Stimulated activated CD4-positive, alpha-beta T cell treated with anti-CD3 and anti-CD28 coated beads, Interleukin-2, amount 100 ng/mL, for 4 hours (primary cell): Measurements from ENCODE around the gene CAPZA3.
"Not testable (repeated sequence)": the region's sequence is repeated elsewhere in the genome, so short reads cannot be mapped to it uniquely, and the experiment has no call there.

ENCODE experiments used
- DNase-seq: peaks from one replicate; pipeline ENCODE4 v3.0.0-alpha.2; 2020; ENCODE audit warnings: low read depth

Gene CAPZA3, protein sequence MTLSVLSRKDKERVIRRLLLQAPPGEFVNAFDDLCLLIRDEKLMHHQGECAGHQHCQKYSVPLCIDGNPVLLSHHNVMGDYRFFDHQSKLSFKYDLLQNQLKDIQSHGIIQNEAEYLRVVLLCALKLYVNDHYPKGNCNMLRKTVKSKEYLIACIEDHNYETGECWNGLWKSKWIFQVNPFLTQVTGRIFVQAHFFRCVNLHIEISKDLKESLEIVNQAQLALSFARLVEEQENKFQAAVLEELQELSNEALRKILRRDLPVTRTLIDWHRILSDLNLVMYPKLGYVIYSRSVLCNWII

DNA sequence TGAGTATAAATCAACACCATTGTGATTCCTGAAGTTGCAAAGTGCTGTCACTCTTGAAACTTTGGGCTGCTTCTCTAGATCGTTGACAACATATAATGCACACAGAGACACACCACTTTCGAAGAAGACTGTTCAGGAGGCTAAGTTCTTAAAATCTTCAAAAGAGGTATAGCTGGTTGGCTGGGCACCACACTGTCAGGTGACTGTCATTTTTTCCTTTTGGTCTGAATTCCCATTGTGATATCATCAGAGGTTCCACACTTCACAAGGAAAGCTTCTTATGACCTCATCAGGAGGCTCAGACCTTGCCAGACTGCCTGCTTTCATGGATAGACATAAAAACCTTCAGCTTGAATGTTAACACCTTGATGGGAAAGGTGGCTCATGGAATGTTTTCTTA, at the start of gene CAPZA3, which contains the start of gene PLCZ1:
Gene CAPZA3, plus strand, starts transcription at position 301 of the 400 bp plus-strand sequence. CDS start 150 bp downstream, outside the sequence.
Gene PLCZ1, minus strand, starts transcription at position 194 of the 400 bp plus-strand sequence. CDS start 641 bp downstream, outside the sequence.
- no peak for DNase-seq

DNA sequence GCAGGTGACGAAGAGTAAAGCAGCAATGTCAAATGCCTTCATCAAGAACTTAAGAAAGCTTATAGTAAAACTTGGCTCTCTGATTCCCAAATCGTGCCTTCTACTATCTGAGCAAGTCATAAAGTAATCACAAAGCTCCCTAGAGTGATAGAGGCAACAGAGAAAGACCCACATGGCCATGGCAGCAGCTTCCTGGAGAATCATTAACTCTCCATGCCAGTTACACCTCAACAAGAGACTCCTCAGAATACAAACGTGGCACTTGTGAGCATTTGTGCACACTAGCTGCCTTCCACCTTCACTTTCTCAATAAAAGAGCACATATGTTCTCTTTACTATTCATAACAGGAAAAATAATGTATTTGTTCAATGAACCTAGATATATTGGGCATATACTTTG, 48.1 kb upstream of the CAPZA3 start:
- no peak for DNase-seq

DNA sequence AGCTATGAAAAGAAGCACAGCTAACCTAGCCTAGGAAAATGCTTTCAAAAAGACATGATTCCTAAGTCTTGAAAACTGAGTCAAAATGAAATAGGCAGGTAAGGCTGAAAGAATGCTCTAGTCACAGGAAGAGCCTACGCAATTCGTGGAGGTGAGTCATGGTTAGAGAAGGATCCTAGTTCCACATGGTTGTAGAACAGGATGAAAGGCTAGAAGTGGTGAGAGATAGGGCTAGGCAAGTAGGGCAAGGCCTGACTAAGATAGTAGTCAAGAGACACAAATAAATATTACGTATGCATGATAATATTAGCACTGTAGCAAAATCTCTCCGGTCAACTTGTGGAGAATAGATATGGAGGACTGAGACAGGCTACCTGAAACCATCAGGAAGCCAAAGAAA, 47.3 kb upstream of the CAPZA3 start:
- DNase-seq: no peak

DNA sequence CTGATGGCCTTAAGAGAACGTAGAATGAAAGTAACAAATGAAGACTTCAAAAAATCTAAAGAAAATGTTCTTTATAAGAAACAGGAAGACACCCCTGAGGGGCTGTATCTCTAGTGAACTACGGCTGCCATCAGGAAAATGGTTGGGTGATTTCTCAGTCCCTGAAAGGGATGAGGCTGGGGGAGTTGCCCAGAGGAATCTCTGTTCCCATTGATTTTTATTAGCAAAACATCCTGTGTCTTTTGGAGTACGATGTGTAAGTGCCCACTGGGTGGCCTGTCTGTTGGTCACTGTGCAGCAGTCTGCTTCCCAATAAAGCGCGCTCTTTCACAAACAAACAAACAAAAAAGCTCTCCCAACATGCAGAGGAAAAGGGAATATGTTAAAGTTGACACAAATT, 43.9 kb upstream of the CAPZA3 start:
- DNase-seq: not testable (repeated sequence)

DNA sequence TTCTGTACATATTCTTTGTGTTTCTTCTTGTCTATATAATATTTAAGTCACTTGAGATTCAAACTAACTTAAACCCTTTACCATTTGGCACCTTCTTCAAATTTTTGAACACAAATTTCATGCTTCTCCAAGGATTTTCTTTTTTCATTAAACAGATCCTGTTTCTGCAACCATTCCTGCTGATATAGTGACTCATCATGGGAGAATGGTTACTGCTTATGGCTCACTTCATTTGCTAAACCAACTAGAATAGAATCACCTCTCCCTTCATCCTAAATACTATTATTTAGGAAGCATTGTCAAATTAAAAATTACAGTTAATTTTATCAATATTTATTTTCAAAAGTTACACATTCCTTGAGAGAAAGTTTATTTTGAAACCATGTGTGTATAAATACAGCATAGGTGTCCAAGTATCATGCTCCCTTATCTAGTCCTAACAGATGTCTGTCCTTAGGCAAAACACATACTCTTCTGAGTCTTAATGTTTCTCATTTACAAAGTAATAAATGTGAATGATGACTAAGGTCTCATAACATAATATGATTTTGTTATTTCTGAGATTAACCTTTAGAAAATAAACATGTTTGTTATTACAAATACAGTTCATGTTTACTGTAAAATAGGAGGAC, 40.8 kb upstream of the CAPZA3 start:
- no peak for DNase-seq

DNA sequence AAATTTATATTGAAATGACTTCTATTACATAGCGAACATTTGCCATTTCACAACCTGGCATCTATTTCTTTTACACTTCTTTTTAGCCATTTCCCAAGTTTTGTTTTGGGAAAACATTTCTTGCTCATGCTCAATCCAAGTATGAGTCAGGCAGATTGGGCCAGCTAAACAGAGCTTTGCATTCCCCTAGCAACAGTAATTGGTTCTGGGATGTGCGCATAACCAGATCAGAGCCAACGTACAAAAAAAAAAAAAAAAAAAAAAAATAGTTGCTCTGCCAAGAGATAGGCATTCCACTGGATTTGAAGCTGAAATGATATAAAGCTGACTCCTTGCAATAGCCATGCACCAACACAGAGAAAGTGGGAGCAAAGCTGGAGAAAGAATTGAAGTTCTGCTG, 37.6 kb upstream of the CAPZA3 start:
- no peak for DNase-seq

DNA sequence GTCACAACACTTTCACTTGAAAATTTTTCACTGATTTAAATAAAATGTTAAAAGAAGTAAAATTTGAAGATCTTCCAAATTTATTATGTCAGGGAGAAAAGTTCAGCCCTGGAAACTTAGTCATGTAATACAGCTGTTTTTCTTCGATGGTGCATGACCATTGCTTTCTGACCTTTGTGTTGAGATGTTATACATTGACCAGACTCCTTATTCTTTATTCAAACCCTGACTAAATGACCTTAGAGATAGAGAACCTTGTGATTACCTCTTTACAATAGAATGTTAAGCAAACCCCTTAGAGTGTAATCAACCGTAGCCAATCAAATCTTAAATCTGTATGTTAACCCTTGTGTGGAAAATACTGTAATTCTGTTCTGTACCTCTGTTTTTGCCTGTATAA, 34.6 kb upstream of the CAPZA3 start:
- DNase-seq: no peak

DNA sequence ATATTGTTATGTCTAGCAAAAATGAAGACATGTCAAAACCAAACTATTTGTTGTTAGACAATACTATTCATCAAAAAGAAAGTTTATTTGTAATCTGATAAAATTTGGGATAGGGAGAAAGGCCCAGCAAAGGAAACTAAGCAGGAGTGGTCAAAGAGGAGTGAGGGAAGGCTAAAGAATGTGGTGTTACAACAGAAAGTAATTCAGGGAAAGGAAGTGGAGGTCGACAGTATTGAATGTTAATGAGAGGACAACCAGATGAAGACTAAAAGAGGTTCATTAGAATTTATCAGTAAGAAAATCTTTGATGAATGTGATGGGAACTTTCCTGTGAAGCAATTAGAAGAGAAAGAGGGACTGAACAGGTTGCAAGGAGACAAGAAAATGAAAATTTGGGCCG, 34.0 kb upstream of the CAPZA3 start:
- DNase-seq: no peak

DNA sequence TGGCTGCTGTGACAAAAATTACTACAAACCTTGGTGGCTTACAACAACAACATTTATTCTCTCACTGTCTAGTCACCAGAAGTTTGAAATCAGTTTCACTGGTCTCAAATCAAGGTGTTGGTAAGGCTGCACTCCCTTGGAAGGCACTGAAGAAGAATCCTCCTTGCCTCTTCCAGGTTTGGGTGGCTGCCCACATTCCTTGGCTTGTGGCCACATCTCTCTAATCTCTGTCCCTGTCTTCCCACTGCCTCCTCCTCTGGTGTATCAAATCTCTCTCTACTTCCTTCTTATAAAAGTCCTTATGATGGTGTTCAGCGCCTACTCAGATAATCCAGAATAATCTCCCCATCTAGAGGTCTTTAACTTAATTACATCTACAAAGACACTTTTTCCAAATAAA, 31.1 kb upstream of the CAPZA3 start:
- no peak for DNase-seq

DNA sequence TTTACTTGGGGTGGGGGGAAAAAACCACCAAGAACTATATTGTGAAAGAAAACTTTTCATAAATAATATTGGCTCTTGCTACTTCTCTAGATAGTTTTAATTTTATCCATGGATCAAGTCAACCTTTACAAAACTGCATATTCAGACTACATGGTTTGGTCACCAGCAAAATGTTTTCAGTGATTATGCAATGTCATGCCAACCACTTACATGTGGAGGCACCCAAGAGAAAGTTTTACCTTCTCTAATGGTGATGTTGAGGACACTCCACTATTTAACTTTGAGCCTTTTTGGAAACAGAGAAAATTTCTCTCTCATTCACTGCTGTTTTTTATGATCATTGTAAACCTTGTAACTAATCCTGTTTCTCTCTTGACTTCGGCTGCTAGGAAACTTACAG, 21.7 kb upstream of the CAPZA3 start:
- no peak for DNase-seq

DNA sequence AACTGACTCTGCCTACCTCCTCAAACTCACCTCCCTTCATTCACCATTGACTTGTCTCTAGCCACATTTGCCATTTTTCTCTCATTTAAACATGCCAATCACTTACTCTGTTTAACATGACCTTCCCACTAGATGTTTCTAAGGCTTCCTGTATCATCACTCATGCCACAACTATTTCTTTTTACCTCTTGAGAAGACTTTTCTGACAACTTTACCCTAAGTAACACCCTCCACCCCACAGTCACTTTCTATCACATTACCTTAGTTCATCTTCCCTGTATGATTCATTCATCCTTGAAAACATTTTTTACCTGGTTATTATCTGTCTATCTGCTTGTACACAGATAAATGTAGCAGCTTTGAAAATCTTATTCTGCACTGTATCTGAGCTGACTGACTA, 19.5 kb upstream of the CAPZA3 start:
- no peak for DNase-seq

DNA sequence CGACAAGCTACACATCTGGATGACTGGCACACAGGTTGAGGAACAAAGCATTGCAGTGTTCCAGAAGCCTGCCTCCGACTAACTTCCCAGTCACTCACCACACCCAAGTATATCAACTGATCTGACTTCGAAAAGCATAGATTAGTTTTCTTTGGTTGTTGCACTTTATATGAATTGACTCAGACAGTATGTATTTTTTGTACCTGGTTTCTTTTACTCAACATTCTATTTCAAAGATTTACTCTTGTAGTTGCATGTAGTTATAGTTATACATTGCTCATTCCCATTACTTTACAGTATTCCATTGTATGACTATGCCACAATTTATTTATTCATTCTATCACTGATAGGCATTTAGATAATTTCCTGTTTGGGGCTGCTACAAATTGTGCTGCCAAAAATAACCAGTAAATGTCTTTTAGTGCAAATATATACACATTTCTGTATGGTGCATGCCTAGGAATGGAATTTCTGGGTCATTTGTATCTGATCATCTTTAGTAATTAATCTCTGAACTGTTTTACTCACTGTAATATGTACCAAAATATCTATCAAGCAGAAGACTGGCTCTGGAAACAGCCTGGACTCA, 17.9 kb upstream of the CAPZA3 start:
- no peak for DNase-seq

DNA sequence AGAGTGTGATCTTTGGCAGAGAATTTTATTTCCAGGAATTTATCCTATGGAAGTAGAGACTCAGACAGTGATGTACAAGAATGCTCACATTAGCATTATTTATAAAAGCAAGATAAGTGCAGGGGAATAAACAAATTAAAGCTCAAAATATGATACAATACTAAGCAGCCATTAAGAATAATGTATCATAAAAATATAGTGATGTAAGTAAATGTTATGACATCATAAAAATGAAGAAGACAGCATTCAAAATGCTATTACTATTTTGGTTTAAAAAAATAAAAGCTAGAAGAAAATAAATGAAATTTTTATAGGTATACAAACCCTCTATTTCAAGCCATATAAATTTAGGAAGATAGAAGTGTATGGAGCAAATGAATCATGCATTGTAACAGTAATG, 17.2 kb upstream of the CAPZA3 start:
- no peak for DNase-seq

DNA sequence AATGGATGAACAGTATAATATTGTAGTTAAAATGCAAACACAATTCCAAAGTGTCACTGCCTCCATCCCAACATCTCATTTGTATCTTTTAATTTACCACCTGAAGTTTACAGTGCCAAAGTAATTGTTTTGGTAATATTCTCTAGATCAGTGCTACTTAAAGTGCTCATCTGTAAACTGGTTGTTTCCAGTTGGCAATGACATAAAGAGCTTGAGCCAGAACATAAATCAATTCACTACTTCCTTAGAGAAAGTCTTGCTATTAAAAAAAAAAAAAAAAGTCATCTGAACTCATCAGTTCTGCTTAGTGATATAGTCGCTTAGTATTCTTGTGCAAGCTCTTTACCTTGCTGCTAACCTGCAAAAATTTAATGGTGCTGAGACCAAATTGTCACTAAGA, 16.5 kb upstream of the CAPZA3 start:
- DNase-seq: no peak

DNA sequence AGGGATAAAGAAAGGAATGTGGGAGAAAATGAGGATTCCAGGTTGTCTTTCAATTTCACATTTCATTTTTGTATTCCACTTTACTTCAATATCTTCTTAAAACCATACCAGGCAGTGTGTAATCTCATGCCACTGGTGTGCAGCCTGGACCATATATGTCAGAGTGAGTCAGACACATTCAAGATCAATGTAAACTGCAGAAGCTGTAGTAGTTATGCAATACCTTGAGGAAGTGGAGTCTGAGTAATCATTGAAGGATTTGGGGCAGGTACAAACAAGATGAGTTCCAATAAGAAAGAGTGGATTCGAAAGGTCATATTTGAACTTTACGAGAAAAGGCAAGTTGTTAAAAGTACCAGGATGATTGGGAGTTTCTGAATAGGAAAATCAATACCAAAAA, 14.2 kb upstream of the CAPZA3 start:
- no peak for DNase-seq

DNA sequence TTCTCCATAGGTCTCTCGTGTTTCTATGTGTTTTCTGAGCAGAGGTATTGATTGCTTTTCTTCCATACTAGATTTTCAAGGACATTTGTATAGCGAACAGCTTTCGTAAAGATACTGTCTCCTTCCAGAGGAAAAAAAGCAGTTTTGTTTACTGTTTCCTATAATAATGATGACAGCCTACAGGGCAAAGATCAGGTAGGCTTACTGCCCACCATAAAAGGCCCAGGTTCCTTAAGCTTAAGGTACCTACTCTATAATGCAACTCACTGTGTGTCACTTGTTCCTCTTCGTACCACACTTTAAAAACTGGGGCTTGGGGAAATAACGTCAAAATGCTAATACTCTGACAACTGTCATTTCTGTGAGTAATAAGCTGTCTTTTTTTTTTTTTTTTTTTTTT, 6.8 kb upstream of the CAPZA3 start:
- DNase-seq: no peak

DNA sequence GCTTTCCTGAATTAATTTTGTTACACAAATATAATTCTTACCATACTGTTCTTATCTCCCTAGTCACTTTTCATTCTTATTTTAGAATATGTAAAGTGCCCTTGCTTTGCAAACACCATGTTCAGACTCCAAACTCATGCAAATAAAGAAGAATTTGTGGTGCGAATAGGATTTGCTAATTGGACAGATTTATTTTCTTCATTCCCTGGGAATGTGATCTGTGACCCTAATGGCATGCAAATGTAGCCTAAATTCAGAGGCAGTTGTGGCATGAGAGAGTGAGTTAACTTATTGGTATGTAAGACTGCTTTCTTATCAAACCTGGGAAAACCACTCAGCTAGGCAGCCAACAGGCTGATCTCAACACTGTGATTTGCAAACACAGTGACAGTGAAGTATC, 10.0 kb downstream of the CAPZA3 start:
- DNase-seq: no peak

DNA sequence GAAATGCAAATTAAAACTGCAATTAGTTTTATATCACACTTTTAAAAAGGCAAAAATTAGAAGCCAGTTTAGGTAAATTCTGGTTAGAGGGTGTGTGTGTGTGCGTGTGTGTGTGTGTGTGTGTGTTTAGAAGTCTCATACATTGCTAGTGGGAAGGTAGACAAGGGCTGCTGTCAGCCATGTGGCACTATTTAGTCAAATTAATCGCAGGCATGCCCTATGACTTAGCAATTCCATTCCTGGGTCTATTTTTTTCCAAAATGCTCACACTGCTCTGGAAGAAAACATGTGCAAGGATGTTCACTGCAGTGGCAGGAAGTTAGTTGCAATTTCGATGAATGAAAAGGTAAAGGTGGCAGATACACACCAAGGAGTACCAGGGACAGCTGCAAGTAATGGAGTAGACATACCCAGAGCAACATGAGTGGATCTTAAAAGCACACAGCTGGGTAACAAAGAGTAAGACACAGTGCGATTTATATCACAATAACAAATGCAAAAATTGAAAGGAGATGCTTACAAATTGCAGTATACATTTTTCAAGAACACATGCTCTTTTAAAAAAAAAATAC, 11.6 kb downstream of the CAPZA3 start:
- DNase-seq: no peak

DNA sequence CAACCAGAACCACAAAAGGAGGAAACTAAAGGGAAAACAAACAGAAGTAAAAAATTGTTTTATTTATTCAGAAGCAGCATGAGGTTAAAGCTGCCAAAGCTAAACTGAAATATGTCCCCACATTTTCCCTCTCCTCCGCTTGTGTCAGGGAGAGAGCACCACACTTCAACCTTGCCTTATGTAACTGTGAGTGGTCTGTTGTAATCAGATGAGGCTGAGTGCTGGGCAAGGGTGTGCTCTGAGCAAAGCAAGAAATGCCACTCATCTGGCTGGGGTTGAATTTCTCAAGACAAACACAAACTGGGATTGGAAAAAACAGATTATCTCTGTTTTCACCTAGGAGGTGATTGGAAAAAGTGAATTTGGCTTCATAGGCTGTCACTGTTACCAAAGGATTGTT, 12.2 kb downstream of the CAPZA3 start:
- DNase-seq: no peak

DNA sequence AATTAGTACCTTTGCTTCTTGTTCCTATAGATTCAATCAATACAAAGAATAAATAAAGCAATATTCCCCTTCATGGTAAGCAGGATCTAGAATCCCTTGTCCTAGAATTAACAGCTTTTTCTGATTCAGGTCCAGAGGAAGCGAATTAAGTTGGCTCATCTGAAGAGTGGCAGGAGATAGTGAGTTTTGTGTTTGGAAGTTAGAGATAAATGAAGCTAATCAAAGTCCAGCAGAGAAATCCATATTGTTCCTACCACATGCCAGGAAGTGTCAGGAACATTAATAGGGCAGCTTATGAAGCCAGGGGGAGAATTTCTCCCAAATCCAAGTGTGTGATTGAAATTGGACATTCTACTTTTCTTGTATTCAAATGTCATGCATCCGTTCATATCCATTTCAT, 13.9 kb downstream of the CAPZA3 start:
- no peak for DNase-seq

DNA sequence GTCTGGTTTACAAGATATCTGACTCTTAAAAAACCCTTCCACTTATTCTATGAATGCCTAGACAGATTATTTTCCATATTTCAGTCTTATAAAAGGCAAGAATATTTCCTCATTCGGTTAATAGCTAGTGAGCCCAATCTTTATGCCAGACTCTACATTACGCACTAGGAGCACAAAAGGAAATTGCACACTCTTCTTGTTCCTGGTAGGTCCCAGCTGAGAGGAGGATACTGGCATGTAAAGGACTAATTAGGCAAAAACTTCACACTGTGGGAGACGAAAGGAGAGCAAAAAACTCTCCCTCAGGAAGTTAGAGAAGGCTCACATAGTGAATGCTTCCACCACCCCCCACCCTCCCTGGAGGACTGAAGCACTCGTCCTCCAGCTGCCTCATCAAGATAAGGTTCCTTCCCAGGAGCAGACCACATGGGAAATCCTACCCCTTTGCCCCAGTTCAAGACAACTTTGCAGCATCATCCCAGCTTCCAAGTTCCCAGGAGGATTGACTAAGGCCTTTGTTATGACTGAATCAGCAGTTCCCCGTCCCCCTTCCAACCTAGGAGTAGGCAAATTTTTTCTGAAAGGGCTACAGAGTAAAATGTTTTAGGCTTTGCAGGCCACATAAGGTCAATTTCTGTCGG, 14.5 kb downstream of the CAPZA3 start:
- no peak for DNase-seq

DNA sequence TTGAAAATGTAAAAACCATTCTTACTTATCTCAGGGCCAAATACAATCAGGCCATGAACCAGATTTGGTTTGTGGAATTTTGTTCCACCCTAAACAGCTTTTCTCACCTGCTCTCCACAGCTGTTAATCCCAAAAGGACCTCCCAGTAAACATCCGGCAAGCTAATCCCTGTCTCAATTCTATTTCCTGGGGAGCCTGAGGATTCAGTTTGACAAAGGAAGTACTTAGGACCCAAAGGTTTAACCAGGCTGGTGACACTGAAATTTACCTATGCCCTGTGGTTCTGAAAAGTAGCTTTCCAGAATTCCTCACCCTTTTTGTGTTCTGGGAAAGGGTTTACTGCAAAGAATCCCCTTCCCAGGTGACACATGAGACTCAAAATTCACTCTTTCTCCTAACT, 15.0 kb downstream of the CAPZA3 start:
- DNase-seq: no peak
